Suprapubic skin (tissue), 3 donors: Measurements from ENCODE around the gene RBM47.

Experiments used
- POLR2A ChIP-seq, 2 donors: fragments of 450-650 bp; IDR thresholded peaks; one replicate each; pipeline ENCODE4 v1.6.1; 2017; ENCODE audit warnings: antibody characterized with exemption in 2 of 2, mild to moderate bottlenecking in 2 of 2, moderate library complexity in 2 of 2
- TF ChIP-seq, protein P1 (sequence below), 2 donors: fragments of 200-600 bp in 1 of 2; fragments of 450-650 bp in 1 of 2; sonication (generic) in 1 of 2; IDR thresholded peaks; one replicate each; pipeline ENCODE4 v1.5.1; 2016 to 2019; ENCODE audit warnings: antibody characterized with exemption in 2 of 2, mild to moderate bottlenecking in 1 of 2, moderate library complexity in 1 of 2

GRCh38 chr4:40493160-40493559 is 136.5 kb downstream of the RBM47 start:
- TF ChIP-seq, protein P1, sequence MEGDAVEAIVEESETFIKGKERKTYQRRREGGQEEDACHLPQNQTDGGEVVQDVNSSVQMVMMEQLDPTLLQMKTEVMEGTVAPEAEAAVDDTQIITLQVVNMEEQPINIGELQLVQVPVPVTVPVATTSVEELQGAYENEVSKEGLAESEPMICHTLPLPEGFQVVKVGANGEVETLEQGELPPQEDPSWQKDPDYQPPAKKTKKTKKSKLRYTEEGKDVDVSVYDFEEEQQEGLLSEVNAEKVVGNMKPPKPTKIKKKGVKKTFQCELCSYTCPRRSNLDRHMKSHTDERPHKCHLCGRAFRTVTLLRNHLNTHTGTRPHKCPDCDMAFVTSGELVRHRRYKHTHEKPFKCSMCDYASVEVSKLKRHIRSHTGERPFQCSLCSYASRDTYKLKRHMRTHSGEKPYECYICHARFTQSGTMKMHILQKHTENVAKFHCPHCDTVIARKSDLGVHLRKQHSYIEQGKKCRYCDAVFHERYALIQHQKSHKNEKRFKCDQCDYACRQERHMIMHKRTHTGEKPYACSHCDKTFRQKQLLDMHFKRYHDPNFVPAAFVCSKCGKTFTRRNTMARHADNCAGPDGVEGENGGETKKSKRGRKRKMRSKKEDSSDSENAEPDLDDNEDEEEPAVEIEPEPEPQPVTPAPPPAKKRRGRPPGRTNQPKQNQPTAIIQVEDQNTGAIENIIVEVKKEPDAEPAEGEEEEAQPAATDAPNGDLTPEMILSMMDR (IDR thresholded peaks at IDR 0.05): no peak
- TF ChIP-seq POLR2A (IDR thresholded peaks at IDR 0.05): no peak
